Bronchial epithelial cell (primary cell): ENCODE data around the gene CAPRIN2. TPM values are rescaled to one million over a fixed set of nuclear protein-coding genes. Genes with fewer than 3 reads are reported as not detected.
A peak's percentile ranks its signal among the peaks of the same experiment; 100 is the strongest.

Experiments used
- DNase-seq: peaks from one replicate; pipeline ENCODE4 v3.0.0-alpha.2; 2010; ENCODE audit warnings: low read depth
- FAIRE-seq: peaks from 2 replicates; lab custom pipeline; 2011; peaks lifted over from hg19 to GRCh38; lab: Jason Lieb, UNC
- H3K27me3 ChIP-seq: 2 replicates; pipeline ENCODE4 v1.5.1; 2011; ENCODE audit warnings: low read length; ENCODE audit not compliant: control insufficient read depth, insufficient read depth
- H3K36me3 ChIP-seq: 2 replicates; pipeline ENCODE4 v1.5.1; 2011; ENCODE audit warnings: low read length; ENCODE audit not compliant: control insufficient read depth, insufficient read depth
- H3K4me3 ChIP-seq: 2 replicates; pipeline ENCODE4 v1.5.1; 2011; ENCODE audit warnings: mild to moderate bottlenecking, low read depth, low read length, control low read depth
- total RNA-seq: library from RNA; depleted of rRNA; stranded (reverse); fragments of >200 nt; gene quantifications from 2 replicates; pipeline ENCODE4 v1.2.1, GENCODE V29; 2014
- TF ChIP-seq, protein P1 (sequence below): IDR thresholded peaks from 2 replicates; pipeline ENCODE4 v1.5.1; 2011; ENCODE audit warnings: mild to moderate bottlenecking, moderate library complexity, low read length, control low read depth, inconsistent platforms; ENCODE audit not compliant: insufficient read depth, severe bottlenecking

The CAPRIN2 gene
- total RNA-seq, 1 donor from 2014 or later: 31.9 TPM

DNA sequence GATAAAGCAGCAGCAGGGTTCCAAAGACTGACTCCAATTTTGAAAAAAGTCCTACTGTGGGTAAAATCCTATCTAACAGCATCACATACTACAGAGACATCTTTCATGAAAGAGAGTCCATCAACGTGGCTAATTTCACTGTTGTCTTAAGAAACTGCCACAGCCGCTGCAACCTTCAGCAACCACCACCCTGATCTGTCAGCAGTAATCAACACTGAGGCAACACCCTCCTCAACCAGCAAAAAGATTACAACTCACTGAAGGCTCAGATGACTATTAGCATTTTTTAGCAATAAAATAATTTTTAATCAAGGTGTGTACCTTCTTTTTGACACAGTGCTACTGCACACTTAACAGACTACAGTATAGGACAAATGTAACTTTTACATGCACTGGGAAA, 6.6 kb downstream of the CAPRIN2 start:
- no peak overlapping the region for H3K4me3 ChIP-seq
- no peak for DNase-seq
- TF ChIP-seq, protein P1, sequence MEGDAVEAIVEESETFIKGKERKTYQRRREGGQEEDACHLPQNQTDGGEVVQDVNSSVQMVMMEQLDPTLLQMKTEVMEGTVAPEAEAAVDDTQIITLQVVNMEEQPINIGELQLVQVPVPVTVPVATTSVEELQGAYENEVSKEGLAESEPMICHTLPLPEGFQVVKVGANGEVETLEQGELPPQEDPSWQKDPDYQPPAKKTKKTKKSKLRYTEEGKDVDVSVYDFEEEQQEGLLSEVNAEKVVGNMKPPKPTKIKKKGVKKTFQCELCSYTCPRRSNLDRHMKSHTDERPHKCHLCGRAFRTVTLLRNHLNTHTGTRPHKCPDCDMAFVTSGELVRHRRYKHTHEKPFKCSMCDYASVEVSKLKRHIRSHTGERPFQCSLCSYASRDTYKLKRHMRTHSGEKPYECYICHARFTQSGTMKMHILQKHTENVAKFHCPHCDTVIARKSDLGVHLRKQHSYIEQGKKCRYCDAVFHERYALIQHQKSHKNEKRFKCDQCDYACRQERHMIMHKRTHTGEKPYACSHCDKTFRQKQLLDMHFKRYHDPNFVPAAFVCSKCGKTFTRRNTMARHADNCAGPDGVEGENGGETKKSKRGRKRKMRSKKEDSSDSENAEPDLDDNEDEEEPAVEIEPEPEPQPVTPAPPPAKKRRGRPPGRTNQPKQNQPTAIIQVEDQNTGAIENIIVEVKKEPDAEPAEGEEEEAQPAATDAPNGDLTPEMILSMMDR: no peak
- FAIRE-seq: no peak
- peaks cover 2% of the 10 kb centered on the region for H3K36me3 ChIP-seq
- H3K27me3 ChIP-seq: no peaks in the 10 kb centered on the region

DNA sequence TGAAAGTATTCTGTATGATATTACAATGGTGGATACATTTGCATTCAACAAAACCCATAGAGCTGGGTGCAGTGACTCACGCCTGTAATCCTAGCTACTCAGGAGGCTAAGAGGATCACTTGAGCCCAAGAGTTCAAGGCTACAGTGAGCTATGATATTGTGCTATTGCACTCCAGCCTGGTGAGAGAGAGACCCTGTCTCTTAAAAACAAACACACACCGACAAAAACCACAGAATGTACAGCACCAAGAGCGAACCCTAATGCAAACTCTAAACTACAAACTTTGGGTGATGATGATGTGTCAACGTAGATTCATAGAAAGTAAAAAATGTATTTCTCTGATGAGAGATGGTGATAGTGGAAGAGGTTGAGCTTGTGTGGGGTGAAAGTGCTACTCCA, 8.6 kb downstream of the CAPRIN2 start:
- TF ChIP-seq, protein P1: no peak
- Histone ChIP-seq H3K27me3 (no peaks in the 10 kb centered on the region), H3K36me3 (peaks cover 2% of the 10 kb centered on the region), H3K4me3 (no peak overlapping the region)
- DNase-seq: peak; percentile 18
- no peak for FAIRE-seq

DNA sequence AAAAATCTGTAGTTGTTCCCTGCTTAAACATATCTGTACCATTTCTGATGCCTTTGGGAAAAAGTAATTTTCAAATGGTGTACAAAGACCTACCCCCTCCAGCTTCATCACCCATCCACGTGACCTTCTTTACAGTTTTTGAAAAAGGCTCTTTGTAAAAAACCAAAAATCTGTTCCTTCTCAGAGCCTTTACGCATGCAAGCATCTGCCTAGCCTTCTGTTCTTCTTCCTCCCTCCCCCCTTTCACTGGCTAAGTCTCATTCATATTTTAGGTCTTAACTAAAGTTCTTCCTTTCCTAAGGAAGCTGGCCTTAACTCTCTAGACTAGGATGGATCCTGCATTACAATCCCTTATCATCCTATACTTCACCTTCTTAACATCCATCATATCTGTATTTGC, 10.4 kb downstream of the CAPRIN2 start:
- Histone ChIP-seq H3K27me3 (no peaks in the 10 kb centered on the region), H3K4me3 (no peak overlapping the region), H3K36me3 (peaks cover 3% of the 10 kb centered on the region)
- no peak for FAIRE-seq
- TF ChIP-seq, protein P1: no peak
- DNase-seq: no peak

DNA sequence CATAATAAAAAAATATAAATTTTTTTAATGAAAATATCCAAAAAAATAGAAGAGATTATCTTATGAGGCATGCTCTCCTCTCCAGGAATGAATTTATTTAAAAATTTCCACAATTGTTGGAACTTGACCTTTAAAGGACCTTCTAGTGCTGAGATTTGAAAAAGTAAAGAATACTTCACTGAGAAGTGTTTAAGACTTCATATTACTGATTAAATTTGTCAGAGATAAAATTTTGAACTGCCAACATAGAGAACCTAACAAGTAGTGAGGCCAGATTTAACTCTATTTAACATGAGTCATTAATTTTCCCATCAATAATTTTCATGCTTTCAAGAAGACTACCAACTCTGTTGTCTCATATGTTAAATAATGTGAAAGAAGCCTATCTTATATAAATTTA, 14.5 kb downstream of the CAPRIN2 start:
- FAIRE-seq (no peak), DNase-seq (no peak)
- peaks cover 6% of the 10 kb centered on the region for H3K36me3 ChIP-seq
- TF ChIP-seq, protein P1: no peak
- H3K4me3 ChIP-seq: no peak overlapping the region
- H3K27me3 ChIP-seq: no peaks in the 10 kb centered on the region

DNA sequence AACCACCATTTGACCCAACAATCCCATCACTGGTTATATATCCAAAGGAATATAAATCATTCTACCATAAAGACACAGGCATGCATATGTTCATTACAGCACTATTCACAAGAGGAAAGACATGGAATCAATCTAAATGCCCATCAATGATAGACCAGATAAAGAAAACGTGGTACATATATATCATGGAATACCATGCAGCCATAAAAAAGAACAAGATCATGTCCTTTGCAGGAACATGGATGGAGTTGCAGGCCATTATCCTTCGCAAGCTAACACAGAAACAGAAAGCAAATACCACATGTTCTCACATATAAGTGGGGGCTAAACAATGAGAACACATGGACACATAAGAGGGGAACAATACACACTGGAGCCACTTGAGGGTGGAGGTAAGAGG, 15.7 kb downstream of the CAPRIN2 start:
- DNase-seq: no peak
- H3K36me3 ChIP-seq: peaks cover 8% of the 10 kb centered on the region
- FAIRE-seq: no peak

More for the DNA sequence above, 15.7 kb downstream of the CAPRIN2 start:
- TF ChIP-seq, protein P1: no peak
- Histone ChIP-seq H3K4me3 (no peak overlapping the region), H3K27me3 (no peaks in the 10 kb centered on the region)
